Fibroblast of lung (primary cell): ENCODE measurements around the gene CTSA. TPM values are rescaled to one million over a fixed set of nuclear protein-coding genes. Genes with fewer than 3 reads are reported as not detected.

Experiments
- DNase-seq, 2 donors: peaks; one replicate each; pipeline versions ENCODE4 v3.0.0 to v3.0.0-alpha.2; 2010; ENCODE audit warnings: low read depth in 2 of 2
- H2AFZ ChIP-seq: 2 replicates; pipeline ENCODE4 v1.5.1; 2012; ENCODE audit warnings: low read length, control low read depth, inconsistent platforms
- H3K27ac ChIP-seq: 2 replicates; pipeline ENCODE4 v1.5.1; 2011; ENCODE audit warnings: low read length, control low read depth; ENCODE audit not compliant: insufficient read depth
- H3K27me3 ChIP-seq: 2 replicates; pipeline ENCODE4 v1.5.1; 2011; ENCODE audit warnings: mild to moderate bottlenecking, low read length; ENCODE audit not compliant: control insufficient read depth, insufficient read depth
- H3K36me3 ChIP-seq: 2 replicates; pipeline ENCODE4 v1.5.1; 2011; ENCODE audit warnings: low read length; ENCODE audit not compliant: control insufficient read depth, insufficient read depth
- H3K4me1 ChIP-seq: 2 replicates; pipeline ENCODE4 v1.5.1; 2011; ENCODE audit warnings: low read length; ENCODE audit not compliant: control insufficient read depth, insufficient read depth; ENCODE audit errors: extremely low read depth
- H3K4me2 ChIP-seq: 2 replicates; pipeline ENCODE4 v1.5.1; 2011; ENCODE audit warnings: low read length, control low read depth; ENCODE audit not compliant: insufficient read depth; ENCODE audit errors: extremely low read depth
- H3K4me3 ChIP-seq, 4 experiments: fragments of 200-600 bp in 1 of 4; sonication (generic) in 1 of 4; replicated peaks in 1 of 4; 2 replicates each; pipeline ENCODE4 v1.5.1; 2011 to 2016; ENCODE audit warnings: low read length in 4 of 4, low read depth in 3 of 4, mild to moderate bottlenecking in 3 of 4, control low read depth in 2 of 4, inconsistent platforms in 1 of 4, mixed read lengths in 1 of 4; ENCODE audit not compliant: insufficient read depth in 1 of 4; ENCODE audit errors: control extremely low read depth in 1 of 4
- H3K79me2 ChIP-seq: 2 replicates; pipeline ENCODE4 v1.5.1; 2012; ENCODE audit warnings: mild to moderate bottlenecking, low read length, inconsistent platforms; ENCODE audit not compliant: control insufficient read depth, insufficient read depth
- H3K9ac ChIP-seq: 2 replicates; pipeline ENCODE4 v1.5.1; 2011; ENCODE audit warnings: mild to moderate bottlenecking, low read length, control low read depth; ENCODE audit not compliant: insufficient read depth
- H3K9me3 ChIP-seq: 2 replicates; pipeline ENCODE4 v1.5.1; 2012; ENCODE audit warnings: low read depth, low read length; ENCODE audit not compliant: control insufficient read depth, insufficient read depth
- H4K20me1 ChIP-seq: 2 replicates; pipeline ENCODE4 v1.5.1; 2011; ENCODE audit warnings: low read length; ENCODE audit not compliant: control insufficient read depth, insufficient read depth; ENCODE audit errors: extremely low read depth
- EZH2 ChIP-seq: IDR thresholded peaks from 2 replicates; pipeline ENCODE4 v1.5.1; 2012; ENCODE audit warnings: low read length, control low read depth, mild to moderate bottlenecking; ENCODE audit errors: missing control alignments
- polyA plus RNA-seq, 2 donors: library from polyadenylated mRNA; depleted of rRNA in 1 of 2; stranded (reverse) in 1 of 2; unstranded in 1 of 2; fragments of >200 nt; gene quantifications; 2 replicates each; pipeline ENCODE4 v1.2.1, GENCODE V29; 2011 to 2012; ENCODE audit warnings: missing spikeins in 1 of 2
- total RNA-seq: library from RNA; depleted of rRNA; stranded (reverse); fragments of >200 nt; gene quantifications from 2 replicates; pipeline ENCODE4 v1.2.1, GENCODE V29; 2014
- TF ChIP-seq, protein P1 (sequence below), 2 donors: IDR thresholded peaks in 1 of 2; conservative IDR thresholded peaks in 1 of 2; 1 replicate in 1 of 2; 2 replicates in 1 of 2; pipeline ENCODE4 v1.5.1; 2011 to 2012; ENCODE audit warnings: low read length in 2 of 2, control low read depth in 1 of 2, inconsistent platforms in 1 of 2, low read depth in 1 of 2, mild to moderate bottlenecking in 1 of 2

CTSA gene
- total and polyA plus RNA-seq, 2 donors (not counting 1 experiment from before 2014, with no cell fraction given), result 116 to 364 TPM

- TF ChIP-seq, protein P1, sequence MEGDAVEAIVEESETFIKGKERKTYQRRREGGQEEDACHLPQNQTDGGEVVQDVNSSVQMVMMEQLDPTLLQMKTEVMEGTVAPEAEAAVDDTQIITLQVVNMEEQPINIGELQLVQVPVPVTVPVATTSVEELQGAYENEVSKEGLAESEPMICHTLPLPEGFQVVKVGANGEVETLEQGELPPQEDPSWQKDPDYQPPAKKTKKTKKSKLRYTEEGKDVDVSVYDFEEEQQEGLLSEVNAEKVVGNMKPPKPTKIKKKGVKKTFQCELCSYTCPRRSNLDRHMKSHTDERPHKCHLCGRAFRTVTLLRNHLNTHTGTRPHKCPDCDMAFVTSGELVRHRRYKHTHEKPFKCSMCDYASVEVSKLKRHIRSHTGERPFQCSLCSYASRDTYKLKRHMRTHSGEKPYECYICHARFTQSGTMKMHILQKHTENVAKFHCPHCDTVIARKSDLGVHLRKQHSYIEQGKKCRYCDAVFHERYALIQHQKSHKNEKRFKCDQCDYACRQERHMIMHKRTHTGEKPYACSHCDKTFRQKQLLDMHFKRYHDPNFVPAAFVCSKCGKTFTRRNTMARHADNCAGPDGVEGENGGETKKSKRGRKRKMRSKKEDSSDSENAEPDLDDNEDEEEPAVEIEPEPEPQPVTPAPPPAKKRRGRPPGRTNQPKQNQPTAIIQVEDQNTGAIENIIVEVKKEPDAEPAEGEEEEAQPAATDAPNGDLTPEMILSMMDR (conservative IDR thresholded peaks at IDR 0.05 in 1 of 2, IDR thresholded peaks at IDR 0.05 in 1 of 2; ENCODE audit: low read depth in 1 of 2, low read length in 2 of 2), result no peak
- no peak for TF ChIP-seq EZH2
- DNase-seq, result peak; percentile 28 to 41
- Histone ChIP-seq H3K4me3 (no peak overlapping the region), H3K79me2 (no peaks in the 10 kb centered on the region), H3K9me3 (no peaks in the 10 kb centered on the region), H3K4me1 (peaks cover 2% of the 10 kb centered on the region), H3K27ac (peak overlapping the region; percentile 9), H3K9ac (no peak overlapping the region), H2AFZ (no peak overlapping the region), H3K4me2 (no peak overlapping the region), H3K36me3 (peaks cover 63% of the 10 kb centered on the region), H3K27me3 (no peaks in the 10 kb centered on the region), H4K20me1 (no peaks in the 10 kb centered on the region)
Observed at GRCh38 chr20:45946149-45946970, 55.2 kb downstream of the CTSA start.

GRCh38 chr20:45947110-45947866 lies 56.2 kb downstream of the CTSA start:
- no peaks in the 10 kb centered on the region for H3K79me2 ChIP-seq
- TF ChIP-seq, protein P1 (conservative IDR thresholded peaks at IDR 0.05 in 1 of 2, IDR thresholded peaks at IDR 0.05 in 1 of 2; ENCODE audit: low read depth in 1 of 2, low read length in 2 of 2), result no peak
- TF ChIP-seq EZH2, result no peak
- peaks cover 2% of the 10 kb centered on the region for H3K4me1 ChIP-seq
- peaks cover 70% of the 10 kb centered on the region for H3K36me3 ChIP-seq
- no peak overlapping the region for H3K27ac ChIP-seq
- DNase-seq, result no peak
- H2AFZ ChIP-seq, result no peak overlapping the region
- H3K4me2 ChIP-seq, result no peak overlapping the region
- no peaks in the 10 kb centered on the region for H4K20me1 ChIP-seq
- no peaks in the 10 kb centered on the region for H3K27me3 ChIP-seq
- H3K9me3 ChIP-seq, result no peaks in the 10 kb centered on the region
- H3K9ac ChIP-seq, result no peak overlapping the region
- H3K4me3 ChIP-seq, result no peak overlapping the region

DNA sequence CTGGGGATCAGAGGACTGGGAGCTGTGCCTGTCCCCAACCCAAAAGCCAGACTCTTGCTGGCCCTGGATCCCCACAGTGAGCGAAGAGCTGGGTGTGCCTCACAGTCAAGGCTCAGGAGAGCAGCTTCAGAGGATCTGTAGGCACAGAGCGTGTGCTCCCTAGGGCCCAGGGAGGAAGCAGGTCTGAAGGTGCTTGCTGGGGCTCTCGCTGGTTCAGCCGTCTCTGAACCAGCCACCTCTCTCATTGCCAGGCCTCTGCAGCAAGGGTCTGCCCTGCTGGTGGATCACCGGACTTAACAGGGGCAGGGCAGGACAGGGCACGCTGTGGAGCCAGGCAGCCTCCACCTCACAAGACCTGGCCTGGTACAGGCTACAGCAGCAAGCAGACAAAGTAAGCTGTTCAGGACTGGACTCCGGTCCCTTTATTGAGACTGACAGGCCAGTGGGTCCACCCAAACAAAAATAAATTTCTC lies 57.2 kb downstream of the CTSA start:
- TF ChIP-seq, protein P1 (conservative IDR thresholded peaks at IDR 0.05 in 1 of 2, IDR thresholded peaks at IDR 0.05 in 1 of 2; ENCODE audit: low read depth in 1 of 2, low read length in 2 of 2), result no peak
- TF ChIP-seq EZH2, result no peak
- Histone ChIP-seq H3K9ac (no peak overlapping the region), H3K79me2 (no peaks in the 10 kb centered on the region), H3K4me1 (peaks cover 2% of the 10 kb centered on the region), H3K36me3 (peaks cover 70% of the 10 kb centered on the region), H4K20me1 (no peaks in the 10 kb centered on the region), H3K4me2 (no peak overlapping the region), H3K27me3 (no peaks in the 10 kb centered on the region), H3K9me3 (no peaks in the 10 kb centered on the region), H3K4me3 (no peak overlapping the region), H3K27ac (no peak overlapping the region), H2AFZ (no peak overlapping the region)
- no peak for DNase-seq
